Neural cell (in vitro differentiated cells): ENCODE measurements around the gene TRAPPC13.

Experiments used
- CTCF ChIP-seq: fragments of 450-650 bp; IDR thresholded peaks from 2 replicates; pipeline ENCODE4 v1.5.1; 2014; ENCODE audit warnings: antibody characterized with exemption, mild to moderate bottlenecking, moderate library complexity; ENCODE audit not compliant: poor library complexity, severe bottlenecking
- EP300 ChIP-seq: fragments of 450-650 bp; conservative IDR thresholded peaks from 2 replicates; pipeline ENCODE4 v1.6.1; 2014; ENCODE audit warnings: antibody characterized with exemption, mild to moderate bottlenecking, moderate library complexity; ENCODE audit not compliant: poor library complexity, severe bottlenecking
- EZH2 ChIP-seq: fragments of 200-600, 300-800 bp; shearing (Covaris generic), sonication (generic); IDR thresholded peaks from 2 replicates; pipeline ENCODE4 v1.6.1; 2014; ENCODE audit warnings: antibody characterized with exemption, low read length, borderline replicate concordance, mild to moderate bottlenecking; ENCODE audit not compliant: insufficient read depth, poor library complexity, severe bottlenecking
- MXI1 ChIP-seq: fragments of 450-650 bp; conservative IDR thresholded peaks from 2 replicates; pipeline ENCODE4 v1.6.1; 2014; ENCODE audit warnings: antibody characterized with exemption, mild to moderate bottlenecking; ENCODE audit not compliant: poor library complexity, severe bottlenecking
- POLR2AphosphoS5 ChIP-seq: IDR thresholded peaks from 2 replicates; pipeline ENCODE4 v1.6.1; 2012
- TAF1 ChIP-seq: IDR thresholded peaks from 2 replicates; pipeline ENCODE4 v1.6.1; 2012; ENCODE audit warnings: low read depth

- TF ChIP-seq CTCF (no peak), TAF1 (no peak), EP300 (no peak), POLR2AphosphoS5 (no peak), MXI1 (no peak), EZH2 (no peak)
Measured at GRCh38 chr5:65704621-65705239, 79.9 kb downstream of the TRAPPC13 start.
